Hepatocyte (in vitro differentiated cells): Measurements from ENCODE around the gene SLC16A7. TPM values are rescaled to one million over a fixed set of nuclear protein-coding genes. Genes with fewer than 3 reads are reported as not detected.
A peak's percentile ranks its signal among the peaks of the same experiment; 100 is the strongest.

Experiments
- DNase-seq: peaks from one replicate; pipeline ENCODE4 v3.0.0-alpha.2; 2016; ENCODE audit warnings: low spot score
- H2AFZ ChIP-seq: fragments of 200-600 bp; sonication (generic); 2 replicates; pipeline ENCODE4 v1.6.0; 2016; ENCODE audit warnings: antibody characterized with exemption, mild to moderate bottlenecking
- H3K27ac ChIP-seq: fragments of 200-600 bp; sonication (generic); 2 replicates; pipeline ENCODE4 v1.5.1; 2016; ENCODE audit warnings: mild to moderate bottlenecking
- H3K27me3 ChIP-seq: fragments of 200-600 bp; sonication (generic); 2 replicates; pipeline ENCODE4 v1.6.1; 2016
- H3K36me3 ChIP-seq: fragments of 200-600 bp; sonication (generic); replicated peaks from 2 replicates; pipeline ENCODE4 v1.5.1; 2016; ENCODE audit warnings: low read depth; ENCODE audit not compliant: insufficient read depth
- H3K4me1 ChIP-seq: fragments of 200-600 bp; sonication (generic); 2 replicates; pipeline ENCODE4 v1.5.1; 2016; ENCODE audit warnings: mild to moderate bottlenecking, moderate library complexity; ENCODE audit not compliant: insufficient read depth
- H3K4me2 ChIP-seq: fragments of 200-600 bp; sonication (generic); 2 replicates; pipeline ENCODE4 v1.6.0; 2016
- H3K4me3 ChIP-seq: fragments of 200-600 bp; sonication (generic); 2 replicates; pipeline ENCODE4 v1.5.1; 2016; ENCODE audit warnings: mild to moderate bottlenecking
- H3K79me2 ChIP-seq: fragments of 200-600 bp; sonication (generic); 2 replicates; pipeline ENCODE4 v1.6.0; 2017; ENCODE audit warnings: mild to moderate bottlenecking
- H3K9me2 ChIP-seq: fragments of 200-600 bp; sonication (generic); replicated peaks from 2 replicates; pipeline ENCODE4 v1.6.0; 2017; ENCODE audit warnings: mild to moderate bottlenecking; ENCODE audit not compliant: insufficient read depth
- H3K9me3 ChIP-seq: fragments of 200-600 bp; sonication (generic); 2 replicates; pipeline ENCODE4 v1.5.1; 2016; ENCODE audit warnings: low read depth, mild to moderate bottlenecking
- H4K20me1 ChIP-seq: fragments of 200-600 bp; sonication (generic); 2 replicates; pipeline ENCODE4 v1.6.0; 2016; ENCODE audit warnings: mild to moderate bottlenecking; ENCODE audit not compliant: insufficient read depth, poor library complexity, severe bottlenecking
- EZH2 ChIP-seq: fragments of 200-600 bp; sonication (generic); IDR thresholded peaks from 2 replicates; pipeline ENCODE4 v1.6.1; 2016; ENCODE audit warnings: antibody characterized with exemption, mild to moderate bottlenecking, borderline replicate concordance
- EZH2phosphoT487 ChIP-seq: fragments of 200-600 bp; sonication (generic); IDR thresholded peaks from one replicate; pipeline ENCODE4 v1.6.1; 2018; ENCODE audit warnings: antibody characterized with exemption, mild to moderate bottlenecking, low read depth, moderate library complexity; ENCODE audit not compliant: unreplicated experiment, severe bottlenecking
- WGBS: methylation state at CpG from one replicate; pipeline ENCODE4 v1.1.6; 2016; ENCODE audit warnings: low lambda C conversion rate; ENCODE audit errors: missing lambda C conversion rate; 5-methylcytosine and 5-hydroxymethylcytosine counted together
- polyA plus RNA-seq: library from polyadenylated mRNA; unstranded; fragments of >200 nt; fragmentation: Nextera tagmentation; extraction: Ambion mirVana; gene quantifications from 2 replicates; pipeline ENCODE4 v1.2.1, GENCODE V29; 2016
- total RNA-seq: library from RNA; depleted of rRNA; stranded (reverse); fragments of >200 nt; gene quantifications from 2 replicates; pipeline ENCODE4 v1.2.3, GENCODE V29; 2014
- TF ChIP-seq, protein P1 (sequence below): fragments of 200-600 bp; sonication (generic); IDR thresholded peaks from 2 replicates; pipeline ENCODE4 v1.5.1; 2016; ENCODE audit warnings: antibody characterized with exemption, mild to moderate bottlenecking; ENCODE audit not compliant: poor library complexity

Gene SLC16A7, protein sequence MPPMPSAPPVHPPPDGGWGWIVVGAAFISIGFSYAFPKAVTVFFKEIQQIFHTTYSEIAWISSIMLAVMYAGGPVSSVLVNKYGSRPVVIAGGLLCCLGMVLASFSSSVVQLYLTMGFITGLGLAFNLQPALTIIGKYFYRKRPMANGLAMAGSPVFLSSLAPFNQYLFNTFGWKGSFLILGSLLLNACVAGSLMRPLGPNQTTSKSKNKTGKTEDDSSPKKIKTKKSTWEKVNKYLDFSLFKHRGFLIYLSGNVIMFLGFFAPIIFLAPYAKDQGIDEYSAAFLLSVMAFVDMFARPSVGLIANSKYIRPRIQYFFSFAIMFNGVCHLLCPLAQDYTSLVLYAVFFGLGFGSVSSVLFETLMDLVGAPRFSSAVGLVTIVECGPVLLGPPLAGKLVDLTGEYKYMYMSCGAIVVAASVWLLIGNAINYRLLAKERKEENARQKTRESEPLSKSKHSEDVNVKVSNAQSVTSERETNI
- total RNA-seq (17.9 and 29.5 TPM in 2 replicates), polyA plus RNA-seq (4.1 and 4.7 TPM in 2 replicates)

DNA sequence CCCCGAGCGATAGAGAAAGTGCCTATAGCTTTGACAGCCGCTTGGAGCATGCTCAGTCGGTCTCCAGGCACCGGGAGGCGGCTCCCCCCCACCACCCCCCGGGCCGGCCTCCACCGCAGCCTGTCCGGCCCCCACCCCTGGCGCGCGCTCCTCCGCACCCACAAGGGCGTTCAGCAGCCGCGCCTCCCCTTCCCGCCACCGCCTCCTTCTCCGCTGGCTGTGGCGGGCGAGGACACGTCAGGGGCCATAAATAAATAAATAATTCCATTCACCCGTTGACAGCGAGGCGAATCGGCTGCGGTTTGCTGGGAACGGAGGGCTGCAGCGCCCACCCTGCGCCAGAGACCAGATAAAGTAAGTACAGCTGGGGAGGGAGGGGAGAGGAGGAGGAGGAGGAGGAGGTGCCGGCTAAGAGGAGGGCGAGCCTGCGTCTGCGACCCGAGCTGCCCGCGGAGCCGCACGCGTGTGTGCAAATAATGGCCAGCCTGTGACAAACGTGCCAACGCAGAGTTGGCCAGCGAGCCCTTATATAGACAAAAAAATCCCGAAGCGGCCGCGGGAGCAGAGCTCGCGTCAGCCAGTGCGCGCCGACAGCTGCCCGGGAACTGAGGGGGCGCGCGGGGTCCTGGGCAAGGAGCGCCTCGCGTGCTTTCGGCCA is at the start of gene SLC16A7:
SLC16A7 (plus strand) TSS at position 147 of the 658 bp plus-strand sequence. CDS start 108,773 bp downstream, outside the sequence.
- no peaks in the 10 kb centered on the region for H3K27me3 ChIP-seq
- H3K4me1 ChIP-seq, result peaks cover 13% of the 10 kb centered on the region
- peak within 1 kb of the TSS; percentile 94 for H3K4me2 ChIP-seq
- H2AFZ ChIP-seq, result peak within 1 kb of the TSS; percentile 66
- no peaks in the 10 kb centered on the region for H3K36me3 ChIP-seq
- WGBS, result under 1% methylated on average over 49 of the region's 61 CpGs
- no peaks in the 10 kb centered on the region for H3K79me2 ChIP-seq
- TF ChIP-seq EZH2, result no peak
- no peak for TF ChIP-seq EZH2phosphoT487
- TF ChIP-seq, protein P1, sequence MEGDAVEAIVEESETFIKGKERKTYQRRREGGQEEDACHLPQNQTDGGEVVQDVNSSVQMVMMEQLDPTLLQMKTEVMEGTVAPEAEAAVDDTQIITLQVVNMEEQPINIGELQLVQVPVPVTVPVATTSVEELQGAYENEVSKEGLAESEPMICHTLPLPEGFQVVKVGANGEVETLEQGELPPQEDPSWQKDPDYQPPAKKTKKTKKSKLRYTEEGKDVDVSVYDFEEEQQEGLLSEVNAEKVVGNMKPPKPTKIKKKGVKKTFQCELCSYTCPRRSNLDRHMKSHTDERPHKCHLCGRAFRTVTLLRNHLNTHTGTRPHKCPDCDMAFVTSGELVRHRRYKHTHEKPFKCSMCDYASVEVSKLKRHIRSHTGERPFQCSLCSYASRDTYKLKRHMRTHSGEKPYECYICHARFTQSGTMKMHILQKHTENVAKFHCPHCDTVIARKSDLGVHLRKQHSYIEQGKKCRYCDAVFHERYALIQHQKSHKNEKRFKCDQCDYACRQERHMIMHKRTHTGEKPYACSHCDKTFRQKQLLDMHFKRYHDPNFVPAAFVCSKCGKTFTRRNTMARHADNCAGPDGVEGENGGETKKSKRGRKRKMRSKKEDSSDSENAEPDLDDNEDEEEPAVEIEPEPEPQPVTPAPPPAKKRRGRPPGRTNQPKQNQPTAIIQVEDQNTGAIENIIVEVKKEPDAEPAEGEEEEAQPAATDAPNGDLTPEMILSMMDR, result peak; percentile 22
- peak within 1 kb of the TSS; percentile 58 for H3K4me3 ChIP-seq
- peak; percentile 93 for DNase-seq
- H3K27ac ChIP-seq, result peak within 1 kb of the TSS; percentile 99
- no peaks in the 10 kb centered on the region for H4K20me1 ChIP-seq
- no peaks in the 10 kb centered on the region for H3K9me2 ChIP-seq
- no peaks in the 10 kb centered on the region for H3K9me3 ChIP-seq

DNA sequence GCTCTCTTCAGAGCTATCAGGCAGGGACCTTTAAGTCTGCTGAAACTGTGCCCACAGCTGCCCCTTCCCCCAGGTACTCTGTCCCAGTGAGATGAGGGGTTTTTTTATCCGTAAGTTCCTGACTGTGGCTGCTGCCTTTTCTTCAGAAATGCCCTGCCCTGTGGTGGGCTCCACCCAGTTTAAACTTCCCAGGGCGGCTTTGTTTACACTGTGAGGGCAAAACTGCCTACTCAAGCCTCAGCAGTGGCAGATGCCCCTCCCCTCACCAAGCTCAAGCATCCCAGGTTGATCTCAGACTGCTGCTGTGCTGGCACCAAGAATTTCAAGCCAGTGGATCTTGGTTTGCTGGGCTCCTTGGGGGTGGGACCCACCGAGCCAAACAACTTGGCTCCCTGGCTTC is 46.9 kb upstream of the SLC16A7 start:
- H3K36me3 ChIP-seq, result no peaks in the 10 kb centered on the region
- no peak for DNase-seq
- H3K9me2 ChIP-seq, result no peaks in the 10 kb centered on the region
- H3K79me2 ChIP-seq, result no peaks in the 10 kb centered on the region
- H3K9me3 ChIP-seq, result no peaks in the 10 kb centered on the region
- no peak overlapping the region for H2AFZ ChIP-seq
- TF ChIP-seq EZH2 (no peak), EZH2phosphoT487 (no peak)
- TF ChIP-seq, protein P1, result no peak
- no peak overlapping the region for H3K4me3 ChIP-seq
- no peaks in the 10 kb centered on the region for H4K20me1 ChIP-seq
- no peak overlapping the region for H3K27ac ChIP-seq
- WGBS, result 72% methylated on average over 3 of the region's 3 CpGs
- no peaks in the 10 kb centered on the region for H3K4me1 ChIP-seq
- no peak overlapping the region for H3K4me2 ChIP-seq
- H3K27me3 ChIP-seq, result no peaks in the 10 kb centered on the region

DNA sequence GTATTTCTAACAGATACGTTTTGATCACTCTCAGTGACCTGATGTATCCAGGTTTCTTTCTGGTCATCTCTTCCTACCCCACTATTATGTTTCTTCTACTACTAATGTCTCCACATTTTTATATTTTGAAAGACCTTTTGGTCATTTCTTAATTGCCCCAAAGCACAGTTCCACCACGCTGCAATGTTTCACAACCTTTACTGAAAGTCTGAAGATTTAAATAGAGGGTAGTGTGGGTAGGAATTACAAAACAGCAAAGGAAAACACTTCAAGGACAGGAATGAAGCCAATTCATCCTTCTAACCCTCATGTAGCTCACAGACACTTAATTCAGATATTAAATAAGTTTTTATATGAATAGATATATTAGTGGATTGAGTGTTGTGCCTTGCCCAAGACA is 36.1 kb upstream of the SLC16A7 start:
- Histone ChIP-seq H3K36me3 (no peaks in the 10 kb centered on the region), H3K4me2 (no peak overlapping the region), H3K27me3 (no peaks in the 10 kb centered on the region), H3K9me2 (no peaks in the 10 kb centered on the region), H3K79me2 (no peaks in the 10 kb centered on the region), H2AFZ (no peak overlapping the region), H3K4me1 (no peaks in the 10 kb centered on the region), H3K27ac (no peak overlapping the region), H4K20me1 (no peaks in the 10 kb centered on the region), H3K4me3 (no peak overlapping the region), H3K9me3 (no peaks in the 10 kb centered on the region)
- TF ChIP-seq EZH2 (no peak), EZH2phosphoT487 (no peak)
- TF ChIP-seq, protein P1, result no peak
- DNase-seq, result no peak
- whole genome bisulfite sequencing, result 88% methylated on average over 2 of the region's 2 CpGs
